Keratinocyte (primary cell): ENCODE measurements around the gene SRPK2. TPM values are rescaled to one million over a fixed set of nuclear protein-coding genes. Genes with fewer than 3 reads are reported as not detected.
A peak's percentile ranks its signal among the peaks of the same experiment; 100 is the strongest.

ENCODE experiments used
- DNase-seq: peaks from one replicate; pipeline ENCODE4 v3.0.0-alpha.2; 2011; ENCODE audit warnings: low read depth, missing footprints, low spot score
- FAIRE-seq: peaks from 2 replicates; lab custom pipeline; 2011; peaks lifted over from hg19 to GRCh38; lab: Jason Lieb, UNC
- H2AFZ ChIP-seq: 2 replicates; pipeline ENCODE4 v1.6.0; 2012; ENCODE audit warnings: low read length, control low read depth, inconsistent platforms; ENCODE audit not compliant: control insufficient read depth
- H3K27ac ChIP-seq: 2 replicates; pipeline ENCODE4 v1.5.1; 2011; ENCODE audit warnings: low read length; ENCODE audit not compliant: control insufficient read depth, insufficient read depth
- H3K27me3 ChIP-seq: 3 replicates; pipeline ENCODE4 v1.6.0; 2011; ENCODE audit warnings: low read length; ENCODE audit not compliant: control insufficient read depth, insufficient read depth; ENCODE audit errors: extremely low read depth
- H3K36me3 ChIP-seq, 2 experiments: 2 replicates in 1 of 2; 3 replicates in 1 of 2; pipeline ENCODE4 v1.5.1; 2011; ENCODE audit warnings: low read length in 2 of 2, mild to moderate bottlenecking in 1 of 2; ENCODE audit not compliant: control insufficient read depth in 2 of 2, insufficient read depth in 2 of 2; ENCODE audit errors: extremely low read depth in 1 of 2
- H3K4me1 ChIP-seq: 3 replicates; pipeline ENCODE4 v1.5.1; 2011; ENCODE audit warnings: low read length; ENCODE audit not compliant: control insufficient read depth, insufficient read depth; ENCODE audit errors: extremely low read depth
- H3K4me2 ChIP-seq: 3 replicates; pipeline ENCODE4 v1.6.0; 2011; ENCODE audit warnings: low read depth, low read length; ENCODE audit not compliant: control insufficient read depth, insufficient read depth; ENCODE audit errors: extremely low read depth
- H3K4me3 ChIP-seq, 3 experiments: fragments of 200-600 bp in 1 of 3; sonication (generic) in 1 of 3; 2 replicates in 2 of 3; 3 replicates in 1 of 3; pipeline ENCODE4 v1.5.1; 2011 to 2016; ENCODE audit warnings: low read length in 3 of 3, mild to moderate bottlenecking in 3 of 3, control low read depth in 2 of 3, inconsistent platforms in 1 of 3, low read depth in 1 of 3, mixed read lengths in 1 of 3, mixed run types in 1 of 3, moderate library complexity in 1 of 3; ENCODE audit not compliant: control insufficient read depth in 2 of 3, insufficient read depth in 2 of 3; ENCODE audit errors: extremely low read depth in 1 of 3
- H3K79me2 ChIP-seq: 2 replicates; pipeline ENCODE4 v1.6.0; 2012; ENCODE audit warnings: low read length; ENCODE audit not compliant: control insufficient read depth, insufficient read depth
- H3K9ac ChIP-seq: 3 replicates; pipeline ENCODE4 v1.6.0; 2011; ENCODE audit warnings: low read length; ENCODE audit not compliant: control insufficient read depth, insufficient read depth; ENCODE audit errors: extremely low read depth
- H3K9me1 ChIP-seq: 3 replicates; pipeline ENCODE4 v1.6.0; 2011; ENCODE audit warnings: low read length; ENCODE audit not compliant: control insufficient read depth, insufficient read depth; ENCODE audit errors: extremely low read depth
- H3K9me3 ChIP-seq: 2 replicates; pipeline ENCODE4 v1.5.1; 2012; ENCODE audit warnings: low read depth, low read length; ENCODE audit not compliant: control insufficient read depth
- H4K20me1 ChIP-seq: 3 replicates; pipeline ENCODE4 v1.6.0; 2011; ENCODE audit warnings: low read length; ENCODE audit not compliant: control insufficient read depth, insufficient read depth; ENCODE audit errors: extremely low read depth
- EZH2 ChIP-seq: IDR thresholded peaks from one replicate; pipeline ENCODE4 v1.6.1; 2012; ENCODE audit warnings: inconsistent platforms, mild to moderate bottlenecking, low read length, moderate library complexity
- dilution Hi-C: fragments of 300-500 bp; cut with MboI; formaldehyde crosslinking; loops from one replicate; pipeline ENCODE4 v1.7.0; 2020; ENCODE audit warnings: low sequenced_read_pairs; ENCODE audit not compliant: extremely low pct_ligation_motif_present
- polyA plus RNA-seq, 5 experiments: library from polyadenylated mRNA; depleted of rRNA in 3 of 5; stranded (reverse) in 3 of 5; stranded (forward) in 1 of 5; unstranded in 1 of 5; fragments of >200 nt; gene quantifications; 1 replicate in 1 of 5; 2 replicates in 3 of 5; 3 replicates in 1 of 5; pipeline versions ENCODE4 v1.2.1 to v1.2.3, GENCODE V29; 2011 to 2012; ENCODE audit warnings: missing spikeins in 2 of 5, low read depth in 1 of 5, low replicate concordance in 1 of 5
- TF ChIP-seq, protein P1 (sequence below), 3 experiments: IDR thresholded peaks in 1 of 3; conservative IDR thresholded peaks in 1 of 3; optimal IDR thresholded peaks in 1 of 3; 2 replicates in 2 of 3; 3 replicates in 1 of 3; pipeline versions ENCODE3 to v1.5.1; 2011; ENCODE audit warnings: low read length in 3 of 3, mild to moderate bottlenecking in 3 of 3, moderate library complexity in 2 of 3, control low read depth in 1 of 3, inconsistent platforms in 1 of 3; ENCODE audit not compliant: insufficient read depth in 2 of 3; ENCODE audit errors: extremely low read depth in 1 of 3

Gene SRPK2
- polyA plus RNA-seq, 1 donor (not counting 4 experiments of a cell fraction or from before 2014, with no cell fraction given): 40.2 TPM

DNA sequence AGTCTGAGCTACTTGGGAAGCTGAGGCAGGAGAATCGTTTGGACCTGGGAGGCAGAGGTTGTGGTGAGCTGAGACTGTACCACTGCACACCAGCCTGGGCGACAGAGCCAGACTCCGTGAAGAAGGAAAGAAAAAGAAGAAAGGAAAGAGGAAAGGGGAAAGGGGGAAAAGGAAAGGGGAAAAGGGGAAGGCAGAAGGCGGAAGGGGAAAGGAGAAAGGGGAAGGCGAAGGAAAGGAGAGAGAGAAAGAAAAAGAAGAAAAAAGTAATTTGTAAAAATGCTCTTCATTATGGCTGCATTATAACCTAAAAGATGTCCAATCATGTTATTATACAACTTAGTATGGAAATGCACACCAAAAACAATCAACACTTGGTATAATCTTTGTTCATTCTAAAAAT, 110.2 kb downstream of the SRPK2 start:
- FAIRE-seq (no peak), DNase-seq (no peak)
- H4K20me1 ChIP-seq: no peaks in the 10 kb centered on the region
- no peaks in the 10 kb centered on the region for H3K36me3 ChIP-seq
- H3K27ac ChIP-seq: no peak overlapping the region
- dilution Hi-C loops: no loop called here
- H3K4me2 ChIP-seq: no peak overlapping the region
- TF ChIP-seq, protein P1, sequence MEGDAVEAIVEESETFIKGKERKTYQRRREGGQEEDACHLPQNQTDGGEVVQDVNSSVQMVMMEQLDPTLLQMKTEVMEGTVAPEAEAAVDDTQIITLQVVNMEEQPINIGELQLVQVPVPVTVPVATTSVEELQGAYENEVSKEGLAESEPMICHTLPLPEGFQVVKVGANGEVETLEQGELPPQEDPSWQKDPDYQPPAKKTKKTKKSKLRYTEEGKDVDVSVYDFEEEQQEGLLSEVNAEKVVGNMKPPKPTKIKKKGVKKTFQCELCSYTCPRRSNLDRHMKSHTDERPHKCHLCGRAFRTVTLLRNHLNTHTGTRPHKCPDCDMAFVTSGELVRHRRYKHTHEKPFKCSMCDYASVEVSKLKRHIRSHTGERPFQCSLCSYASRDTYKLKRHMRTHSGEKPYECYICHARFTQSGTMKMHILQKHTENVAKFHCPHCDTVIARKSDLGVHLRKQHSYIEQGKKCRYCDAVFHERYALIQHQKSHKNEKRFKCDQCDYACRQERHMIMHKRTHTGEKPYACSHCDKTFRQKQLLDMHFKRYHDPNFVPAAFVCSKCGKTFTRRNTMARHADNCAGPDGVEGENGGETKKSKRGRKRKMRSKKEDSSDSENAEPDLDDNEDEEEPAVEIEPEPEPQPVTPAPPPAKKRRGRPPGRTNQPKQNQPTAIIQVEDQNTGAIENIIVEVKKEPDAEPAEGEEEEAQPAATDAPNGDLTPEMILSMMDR (optimal IDR thresholded peaks at IDR 0.05 in 1 of 3, IDR thresholded peaks at IDR 0.05 in 1 of 3, conservative IDR thresholded peaks at IDR 0.05 in 1 of 3; ENCODE audit: extremely low read depth in 1 of 3, insufficient read depth in 2 of 3, low read length in 3 of 3): no peak
- TF ChIP-seq EZH2: no peak
- H3K9me1 ChIP-seq: no peaks in the 10 kb centered on the region
- no peak overlapping the region for H2AFZ ChIP-seq
- no peaks in the 10 kb centered on the region for H3K27me3 ChIP-seq
- peaks cover 35% of the 10 kb centered on the region for H3K79me2 ChIP-seq
- no peaks in the 10 kb centered on the region for H3K9me3 ChIP-seq
- no peak overlapping the region for H3K9ac ChIP-seq
- peaks cover 8% of the 10 kb centered on the region for H3K4me1 ChIP-seq
- no peak overlapping the region for H3K4me3 ChIP-seq

DNA sequence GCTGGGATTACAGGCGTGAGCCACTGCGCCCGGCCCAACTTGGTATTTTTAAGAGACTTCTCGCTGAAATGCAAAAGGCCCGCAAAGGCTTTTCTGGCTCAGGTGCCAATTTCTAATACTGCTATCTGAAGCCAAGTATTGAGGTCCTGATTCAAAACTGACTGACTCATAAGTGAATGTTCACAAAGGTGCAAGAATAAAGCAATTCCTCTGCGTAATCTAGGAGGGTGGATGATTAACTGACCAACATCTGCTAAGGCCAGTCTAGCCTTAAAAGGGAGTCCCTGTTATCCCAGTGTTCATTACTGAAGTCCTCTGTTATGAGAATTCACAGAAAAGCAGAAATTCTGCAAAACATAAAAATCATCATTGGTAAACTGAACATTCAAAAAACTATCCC, 111.4 kb downstream of the SRPK2 start:
- Histone ChIP-seq H3K4me3 (no peak overlapping the region), H2AFZ (no peak overlapping the region), H3K9me3 (no peaks in the 10 kb centered on the region), H3K27ac (peak overlapping the region; percentile 45), H3K4me1 (peaks cover 8% of the 10 kb centered on the region), H3K9ac (no peak overlapping the region), H3K9me1 (no peaks in the 10 kb centered on the region), H4K20me1 (no peaks in the 10 kb centered on the region), H3K36me3 (no peaks in the 10 kb centered on the region), H3K27me3 (no peaks in the 10 kb centered on the region), H3K79me2 (peaks cover 34% of the 10 kb centered on the region), H3K4me2 (peak overlapping the region; percentile 8)
- FAIRE-seq (no peak), DNase-seq (peak; percentile 25)
- dilution Hi-C loops: no loop called here
- TF ChIP-seq, protein P1 (optimal IDR thresholded peaks at IDR 0.05 in 1 of 3, IDR thresholded peaks at IDR 0.05 in 1 of 3, conservative IDR thresholded peaks at IDR 0.05 in 1 of 3; ENCODE audit: extremely low read depth in 1 of 3, insufficient read depth in 2 of 3, low read length in 3 of 3): no peak
- TF ChIP-seq EZH2: no peak
